PC-9 (cell line): Measurements from ENCODE around the gene CMKLR1. TPM values are rescaled to one million over a fixed set of nuclear protein-coding genes. Genes with fewer than 3 reads are reported as not detected.

ENCODE experiments used
- BruUV-seq: library from RNA; stranded (reverse); fragments of 400-500 nt; replicated peaks from 2 replicates; lab custom pipeline; 2021; lab: Mats Ljungman, UMichigan
- CTCF ChIA-PET: fragments of 300-600 bp; sonication (Branson Sonifier 250); formaldehyde crosslinking; loops from one replicate; lab custom pipeline; 2022; ENCODE audit warnings: antibody characterized with exemption; lab: Charles Lee
- POLR2A ChIA-PET: fragments of 300-600 bp; sonication (Branson Sonifier 250); formaldehyde crosslinking; loops from one replicate; lab custom pipeline; 2022; ENCODE audit warnings: antibody characterized with exemption; ENCODE audit not compliant: unreplicated experiment; lab: Charles Lee
- DNase-seq, 2 experiments: peaks; one replicate each; pipeline versions ENCODE4 v3.0.0 to v3.0.0-alpha.2; 2015 to 2022; ENCODE audit warnings: mixed read lengths in 1 of 2
- H2AFZ ChIP-seq: fragments of 200-600 bp; sonication (generic); 2 replicates; pipeline ENCODE4 v1.8.1; 2017; ENCODE audit warnings: antibody characterized with exemption
- H3F3A ChIP-seq: fragments of 200-600 bp; sonication (generic); 2 replicates; pipeline ENCODE4 v1.8.1; 2017; ENCODE audit warnings: antibody characterized with exemption, mild to moderate bottlenecking, low read depth; ENCODE audit not compliant: insufficient read depth
- H3K27ac ChIP-seq: fragments of 200-600 bp; sonication (generic); 2 replicates; pipeline ENCODE4 v1.6.1; 2016; ENCODE audit warnings: mixed run types
- H3K27me3 ChIP-seq: fragments of 200-600 bp; sonication (generic); 2 replicates; pipeline ENCODE4 v1.6.1; 2016; ENCODE audit warnings: low read depth, mixed run types; ENCODE audit not compliant: insufficient read depth
- H3K36me3 ChIP-seq: fragments of 200-600 bp; sonication (generic); 2 replicates; pipeline ENCODE4 v1.6.1; 2016; ENCODE audit warnings: low read depth, mixed run types
- H3K4me1 ChIP-seq: fragments of 200-600 bp; sonication (generic); replicated peaks from 2 replicates; pipeline ENCODE4 v1.6.1; 2016; ENCODE audit warnings: mixed run types; ENCODE audit not compliant: insufficient read depth
- H3K4me2 ChIP-seq: fragments of 200-600 bp; sonication (generic); 2 replicates; pipeline ENCODE4 v1.6.1; 2017; ENCODE audit warnings: mixed run types
- H3K4me3 ChIP-seq: fragments of 200-600 bp; sonication (generic); 2 replicates; pipeline ENCODE4 v1.6.1; 2016; ENCODE audit warnings: mixed run types
- H3K79me2 ChIP-seq: fragments of 200-600 bp; sonication (generic); 2 replicates; pipeline ENCODE4 v1.6.1; 2017; ENCODE audit warnings: low read depth, mixed run types
- H3K9me2 ChIP-seq: fragments of 200-600 bp; sonication (generic); 2 replicates; pipeline ENCODE4 v1.8.1; 2017; ENCODE audit warnings: mild to moderate bottlenecking; ENCODE audit not compliant: insufficient read depth
- H3K9me3 ChIP-seq: fragments of 200-600 bp; sonication (generic); 2 replicates; pipeline ENCODE4 v1.8.1; 2016; ENCODE audit warnings: low read depth; ENCODE audit not compliant: insufficient read depth
- H4K20me1 ChIP-seq: fragments of 200-600 bp; sonication (generic); 2 replicates; pipeline ENCODE4 v1.8.1; 2017; ENCODE audit not compliant: insufficient read depth
- EZH2 ChIP-seq: fragments of 200-600 bp; sonication (generic); IDR thresholded peaks from 2 replicates; pipeline ENCODE4 v1.8.0; 2017; ENCODE audit warnings: antibody characterized with exemption, low read depth
- intact Hi-C: fragments of 100-400 bp; cut with micrococcal nuclease; formaldehyde crosslinking; loops from one replicate; pipeline ENCODE4 v1.10.0; 2022; ENCODE audit not compliant: unreplicated experiment
- total RNA-seq: library from RNA; stranded (reverse); gene quantifications from 2 replicates; pipeline ENCODE4 v1.2.3, GENCODE V29; 2021
- TF ChIP-seq, protein P1 (sequence below): fragments of 200-600 bp; sonication (generic); conservative IDR thresholded peaks from 2 replicates; pipeline ENCODE4 v1.6.1; 2017; ENCODE audit warnings: mixed run types, antibody characterized with exemption, mild to moderate bottlenecking, moderate library complexity

The CMKLR1 gene
- total RNA-seq, 1 experiment from 2014 or later = not detected

- Histone ChIP-seq H3K4me3 (no peak overlapping the region), H3K36me3 (no peaks in the 10 kb centered on the region), H3K4me2 (no peak overlapping the region), H2AFZ (no peak overlapping the region), H3K4me1 (no peaks in the 10 kb centered on the region), H4K20me1 (no peaks in the 10 kb centered on the region), H3K27ac (no peak overlapping the region), H3K27me3 (no peaks in the 10 kb centered on the region), H3K79me2 (no peaks in the 10 kb centered on the region), H3F3A (no peaks in the 10 kb centered on the region), H3K9me3 (no peaks in the 10 kb centered on the region), H3K9me2 (no peaks in the 10 kb centered on the region)
- ChIA-PET POLR2A (no interaction called here), CTCF (no interaction called here)
- TF ChIP-seq EZH2 = no peak
- TF ChIP-seq, protein P1, sequence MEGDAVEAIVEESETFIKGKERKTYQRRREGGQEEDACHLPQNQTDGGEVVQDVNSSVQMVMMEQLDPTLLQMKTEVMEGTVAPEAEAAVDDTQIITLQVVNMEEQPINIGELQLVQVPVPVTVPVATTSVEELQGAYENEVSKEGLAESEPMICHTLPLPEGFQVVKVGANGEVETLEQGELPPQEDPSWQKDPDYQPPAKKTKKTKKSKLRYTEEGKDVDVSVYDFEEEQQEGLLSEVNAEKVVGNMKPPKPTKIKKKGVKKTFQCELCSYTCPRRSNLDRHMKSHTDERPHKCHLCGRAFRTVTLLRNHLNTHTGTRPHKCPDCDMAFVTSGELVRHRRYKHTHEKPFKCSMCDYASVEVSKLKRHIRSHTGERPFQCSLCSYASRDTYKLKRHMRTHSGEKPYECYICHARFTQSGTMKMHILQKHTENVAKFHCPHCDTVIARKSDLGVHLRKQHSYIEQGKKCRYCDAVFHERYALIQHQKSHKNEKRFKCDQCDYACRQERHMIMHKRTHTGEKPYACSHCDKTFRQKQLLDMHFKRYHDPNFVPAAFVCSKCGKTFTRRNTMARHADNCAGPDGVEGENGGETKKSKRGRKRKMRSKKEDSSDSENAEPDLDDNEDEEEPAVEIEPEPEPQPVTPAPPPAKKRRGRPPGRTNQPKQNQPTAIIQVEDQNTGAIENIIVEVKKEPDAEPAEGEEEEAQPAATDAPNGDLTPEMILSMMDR = no peak
- DNase-seq = no peak
- no TSS peak for BruUV-seq
- intact Hi-C loops = no loop called here
These were observed 40.7 kb upstream of the CMKLR1 start for GRCh38 chr12:108379823-108380222.

- Histone ChIP-seq H3F3A (no peaks in the 10 kb centered on the region), H3K4me2 (no peak overlapping the region)
- no TSS peak for BruUV-seq
These were observed 39.8 kb upstream of the CMKLR1 start for GRCh38 chr12:108378926-108379325.

DNA sequence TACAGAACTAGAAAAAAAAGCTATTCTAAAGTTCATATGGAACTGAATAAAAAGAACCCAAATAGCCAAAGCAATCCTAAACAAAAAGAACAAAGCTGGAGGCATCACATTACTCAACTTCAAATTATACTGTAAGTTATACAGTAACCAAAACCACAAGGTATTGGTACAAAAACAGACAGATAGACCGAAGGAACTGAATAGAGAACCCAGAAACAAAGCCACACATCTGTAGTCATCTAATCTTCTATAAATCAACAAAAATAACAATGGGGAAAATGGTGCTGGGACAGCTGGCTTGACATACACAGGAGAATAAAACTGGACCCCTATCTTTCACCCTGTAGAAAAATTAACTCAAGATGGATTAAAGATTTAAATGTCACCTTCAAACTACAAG, 38.1 kb upstream of the CMKLR1 start:
- Histone ChIP-seq H3K36me3 (no peaks in the 10 kb centered on the region), H3K27me3 (no peaks in the 10 kb centered on the region), H3K4me1 (no peaks in the 10 kb centered on the region), H3K79me2 (no peaks in the 10 kb centered on the region), H3K9me2 (no peaks in the 10 kb centered on the region), H3K9me3 (no peaks in the 10 kb centered on the region; the same call in 1 of the 2 replicates), H3K27ac (no peak overlapping the region), H3K4me3 (no peak overlapping the region), H2AFZ (no peak overlapping the region), H3F3A (no peaks in the 10 kb centered on the region), H4K20me1 (no peaks in the 10 kb centered on the region; the same call in 1 of the 2 replicates), H3K4me2 (no peak overlapping the region)
- POLR2A ChIA-PET = no interaction called here
- CTCF ChIA-PET = no interaction called here
- intact Hi-C loops = no loop called here
- no peak for DNase-seq
- no peak for TF ChIP-seq EZH2
- TF ChIP-seq, protein P1 = no peak
- no TSS peak for BruUV-seq

More at GRCh38 chr12:108378926-108379325, 39.8 kb upstream of the CMKLR1 start:
- Histone ChIP-seq H2AFZ (no peak overlapping the region), H3K36me3 (no peaks in the 10 kb centered on the region), H3K27ac (no peak overlapping the region), H4K20me1 (no peaks in the 10 kb centered on the region), H3K9me2 (no peaks in the 10 kb centered on the region), H3K4me3 (no peak overlapping the region), H3K27me3 (no peaks in the 10 kb centered on the region), H3K79me2 (no peaks in the 10 kb centered on the region), H3K9me3 (no peaks in the 10 kb centered on the region), H3K4me1 (no peaks in the 10 kb centered on the region)
- intact Hi-C loops = no loop called here
- POLR2A ChIA-PET = no interaction called here
- CTCF ChIA-PET = no interaction called here
- DNase-seq = no peak
- TF ChIP-seq, protein P1 = no peak
- no peak for TF ChIP-seq EZH2
